Astrocyte (in vitro differentiated cells and primary cell): Measurements from ENCODE around the gene SUFU. TPM values are rescaled to one million over a fixed set of nuclear protein-coding genes. Genes with fewer than 3 reads are reported as not detected.

Experiments used
- DNase-seq: peaks from one replicate; pipeline ENCODE4 v3.0.0-alpha.2; 2010; ENCODE audit warnings: low read depth
- FAIRE-seq: peaks from 2 replicates; lab custom pipeline; 2011; peaks lifted over from hg19 to GRCh38; lab: Jason Lieb, UNC
- H2AFZ ChIP-seq: 2 replicates; pipeline ENCODE4 v1.6.0; 2012; ENCODE audit warnings: low read depth, low read length, inconsistent platforms
- H3K27ac ChIP-seq: 2 replicates; pipeline ENCODE4 v1.5.1; 2011; ENCODE audit warnings: low read depth, low read length, inconsistent platforms
- H3K27me3 ChIP-seq: 2 replicates; pipeline ENCODE4 v1.6.0; 2011; ENCODE audit warnings: low read length, inconsistent platforms; ENCODE audit not compliant: insufficient read depth
- H3K36me3 ChIP-seq: 2 replicates; pipeline ENCODE4 v1.5.1; 2011; ENCODE audit warnings: low read length, inconsistent platforms; ENCODE audit not compliant: insufficient read depth
- H3K4me1 ChIP-seq: 2 replicates; pipeline ENCODE4 v1.5.1; 2011; ENCODE audit warnings: low read length, inconsistent platforms; ENCODE audit not compliant: insufficient read depth
- H3K4me2 ChIP-seq: 2 replicates; pipeline ENCODE4 v1.6.0; 2012; ENCODE audit warnings: low read length, inconsistent platforms
- H3K4me3 ChIP-seq: 2 replicates; pipeline ENCODE4 v1.5.1; 2011; ENCODE audit warnings: low read depth, mild to moderate bottlenecking, low read length, inconsistent platforms; ENCODE audit not compliant: insufficient read depth
- H3K79me2 ChIP-seq: 2 replicates; pipeline ENCODE4 v1.6.0; 2012; ENCODE audit warnings: mild to moderate bottlenecking, low read length, inconsistent platforms; ENCODE audit not compliant: insufficient read depth
- H3K9ac ChIP-seq: 2 replicates; pipeline ENCODE4 v1.6.0; 2012; ENCODE audit warnings: mild to moderate bottlenecking, low read length, inconsistent platforms
- H3K9me3 ChIP-seq: 2 replicates; pipeline ENCODE4 v1.5.1; 2012; ENCODE audit warnings: low read depth, mild to moderate bottlenecking, low read length, inconsistent platforms; ENCODE audit not compliant: insufficient read depth
- H4K20me1 ChIP-seq: 2 replicates; pipeline ENCODE4 v1.6.0; 2012; ENCODE audit warnings: low read length, inconsistent platforms; ENCODE audit not compliant: insufficient read depth
- H3K27ac Mint-ChIP-seq: one replicate; pipeline ENCODE4 v1.8.0; 2021; ENCODE audit warnings: mild to moderate bottlenecking, mixed read lengths; ENCODE audit not compliant: unreplicated experiment
- H3K27me3 Mint-ChIP-seq: one replicate; pipeline ENCODE4 v1.8.0; 2021; ENCODE audit warnings: low read depth, mixed read lengths; ENCODE audit not compliant: unreplicated experiment
- H3K36me3 Mint-ChIP-seq: one replicate; pipeline ENCODE4 v1.8.0; 2021; ENCODE audit warnings: low read depth, mixed read lengths; ENCODE audit not compliant: unreplicated experiment
- H3K4me1 Mint-ChIP-seq: one replicate; pipeline ENCODE4 v1.8.0; 2021; ENCODE audit warnings: low read depth, mixed read lengths; ENCODE audit not compliant: unreplicated experiment
- H3K4me3 Mint-ChIP-seq: one replicate; pipeline ENCODE4 v1.8.0; 2021; ENCODE audit warnings: mild to moderate bottlenecking, moderate library complexity, mixed read lengths; ENCODE audit not compliant: unreplicated experiment
- H3K9me3 Mint-ChIP-seq: one replicate; pipeline ENCODE4 v1.8.0; 2021; ENCODE audit warnings: mild to moderate bottlenecking, mixed read lengths; ENCODE audit not compliant: unreplicated experiment
- EZH2 ChIP-seq: IDR thresholded peaks from 2 replicates; pipeline ENCODE4 v1.6.1; 2012; ENCODE audit warnings: mild to moderate bottlenecking, low read length, inconsistent platforms; ENCODE audit not compliant: insufficient read depth
- total RNA-seq: library from RNA; stranded (reverse); gene quantifications from 2 replicates; pipeline ENCODE4 v1.2.1, GENCODE V29; 2021
- TF ChIP-seq, protein P1 (sequence below): IDR thresholded peaks from 2 replicates; pipeline ENCODE4 v1.5.1; 2011; ENCODE audit warnings: low read depth, mild to moderate bottlenecking, inconsistent platforms, low read length, moderate library complexity; ENCODE audit not compliant: insufficient read depth

SUFU gene
- total RNA-seq, 1 donor from 2014 or later: 25.8 TPM

DNA sequence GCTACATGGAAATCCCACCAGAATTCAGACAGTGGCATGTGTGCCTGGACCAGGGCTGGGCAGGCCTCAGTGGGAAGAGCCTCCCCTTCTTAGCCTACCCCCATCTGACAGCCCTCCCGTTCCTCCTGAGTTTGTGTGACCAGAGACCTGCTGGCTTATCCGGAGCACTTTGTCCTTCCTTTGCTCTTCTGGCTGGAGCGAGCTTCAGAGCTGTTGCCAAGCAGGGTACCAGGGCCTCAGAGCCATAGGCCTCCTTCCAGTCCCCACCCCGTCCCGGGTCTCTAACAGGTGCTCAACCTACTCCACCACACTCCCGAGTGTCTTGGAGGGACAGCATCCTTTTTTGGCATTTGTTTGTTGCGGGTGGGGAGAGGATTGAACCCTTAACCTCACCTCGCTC, 114.0 kb downstream of the SUFU start:
- H3K27me3 ChIP-seq: no peaks in the 10 kb centered on the region
- FAIRE-seq (no peak), DNase-seq (no peak)
- peaks cover 20% of the 10 kb centered on the region for H3K4me1 Mint-ChIP-seq
- no peak overlapping the region for H3K27ac ChIP-seq
- TF ChIP-seq, protein P1, sequence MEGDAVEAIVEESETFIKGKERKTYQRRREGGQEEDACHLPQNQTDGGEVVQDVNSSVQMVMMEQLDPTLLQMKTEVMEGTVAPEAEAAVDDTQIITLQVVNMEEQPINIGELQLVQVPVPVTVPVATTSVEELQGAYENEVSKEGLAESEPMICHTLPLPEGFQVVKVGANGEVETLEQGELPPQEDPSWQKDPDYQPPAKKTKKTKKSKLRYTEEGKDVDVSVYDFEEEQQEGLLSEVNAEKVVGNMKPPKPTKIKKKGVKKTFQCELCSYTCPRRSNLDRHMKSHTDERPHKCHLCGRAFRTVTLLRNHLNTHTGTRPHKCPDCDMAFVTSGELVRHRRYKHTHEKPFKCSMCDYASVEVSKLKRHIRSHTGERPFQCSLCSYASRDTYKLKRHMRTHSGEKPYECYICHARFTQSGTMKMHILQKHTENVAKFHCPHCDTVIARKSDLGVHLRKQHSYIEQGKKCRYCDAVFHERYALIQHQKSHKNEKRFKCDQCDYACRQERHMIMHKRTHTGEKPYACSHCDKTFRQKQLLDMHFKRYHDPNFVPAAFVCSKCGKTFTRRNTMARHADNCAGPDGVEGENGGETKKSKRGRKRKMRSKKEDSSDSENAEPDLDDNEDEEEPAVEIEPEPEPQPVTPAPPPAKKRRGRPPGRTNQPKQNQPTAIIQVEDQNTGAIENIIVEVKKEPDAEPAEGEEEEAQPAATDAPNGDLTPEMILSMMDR: no peak
- TF ChIP-seq EZH2: no peak
- peaks cover 29% of the 10 kb centered on the region for H3K4me1 ChIP-seq
- no peak overlapping the region for H3K4me3 ChIP-seq
- no peaks in the 10 kb centered on the region for H4K20me1 ChIP-seq
- H3K9ac ChIP-seq: no peak overlapping the region
- no peaks in the 10 kb centered on the region for H3K9me3 Mint-ChIP-seq
- H3K27me3 Mint-ChIP-seq: no peaks in the 10 kb centered on the region
- H3K4me2 ChIP-seq: no peak overlapping the region
- no peak overlapping the region for H3K4me3 Mint-ChIP-seq
- H3K79me2 ChIP-seq: no peaks in the 10 kb centered on the region
- H3K9me3 ChIP-seq: no peaks in the 10 kb centered on the region
- H2AFZ ChIP-seq: no peak overlapping the region
- H3K36me3 ChIP-seq: peaks cover 2% of the 10 kb centered on the region
- peaks cover 19% of the 10 kb centered on the region for H3K36me3 Mint-ChIP-seq
- no peak overlapping the region for H3K27ac Mint-ChIP-seq

GRCh38 chr10:102619281-102619981, 115.7 kb downstream of the SUFU start:
- Mint-ChIP-seq H3K36me3 (peaks cover 17% of the 10 kb centered on the region), H3K9me3 (no peaks in the 10 kb centered on the region), H3K27me3 (no peaks in the 10 kb centered on the region), H3K4me3 (peak overlapping the region; percentile 54), H3K4me1 (peaks cover 26% of the 10 kb centered on the region), H3K27ac (no peak overlapping the region)
- H3K4me2 ChIP-seq: no peak overlapping the region
- H3K9me3 ChIP-seq: peaks cover 4% of the 10 kb centered on the region
- no peak overlapping the region for H3K9ac ChIP-seq
- TF ChIP-seq, protein P1: no peak
- TF ChIP-seq EZH2: no peak
- peaks cover 2% of the 10 kb centered on the region for H3K36me3 ChIP-seq
- H2AFZ ChIP-seq: no peak overlapping the region
- no peak overlapping the region for H3K4me3 ChIP-seq
- FAIRE-seq (no peak), DNase-seq (no peak)
- no peaks in the 10 kb centered on the region for H3K27me3 ChIP-seq
- no peaks in the 10 kb centered on the region for H4K20me1 ChIP-seq
- peaks cover 29% of the 10 kb centered on the region for H3K4me1 ChIP-seq
- H3K79me2 ChIP-seq: no peaks in the 10 kb centered on the region
- H3K27ac ChIP-seq: no peak overlapping the region

DNA sequence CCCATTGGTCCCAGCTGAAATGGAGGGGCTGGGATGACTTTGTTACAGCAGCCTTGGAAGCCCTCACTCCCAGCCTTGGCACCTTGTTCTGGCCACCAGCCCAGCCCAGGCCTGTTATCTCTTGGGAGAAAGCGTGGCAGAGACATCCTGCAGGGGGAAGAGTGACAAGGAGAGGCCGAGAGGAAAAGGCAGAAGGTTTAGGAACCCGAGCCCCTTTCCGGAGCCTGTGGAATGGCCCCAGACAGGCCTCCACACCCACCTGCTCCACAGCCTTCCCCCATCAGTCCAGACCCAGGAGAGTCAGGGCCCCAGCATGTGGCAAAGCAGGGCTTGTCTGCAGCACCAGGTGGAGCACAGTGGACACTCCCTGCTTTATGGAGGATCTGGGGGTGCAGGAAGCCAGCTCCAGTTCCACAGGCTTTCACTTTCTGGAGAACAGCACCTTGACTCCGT, 116.4 kb downstream of the SUFU start:
- TF ChIP-seq, protein P1: no peak
- TF ChIP-seq EZH2: no peak
- H3K27ac ChIP-seq: no peak overlapping the region

More for the DNA sequence above, 116.4 kb downstream of the SUFU start:
- no peaks in the 10 kb centered on the region for H3K79me2 ChIP-seq
- no peak overlapping the region for H3K4me3 ChIP-seq
- no peaks in the 10 kb centered on the region for H3K27me3 ChIP-seq
- Mint-ChIP-seq H3K27me3 (no peaks in the 10 kb centered on the region), H3K36me3 (peaks cover 13% of the 10 kb centered on the region), H3K9me3 (no peaks in the 10 kb centered on the region), H3K27ac (no peak overlapping the region), H3K4me3 (no peak overlapping the region), H3K4me1 (peaks cover 26% of the 10 kb centered on the region)
- H3K9me3 ChIP-seq: peaks cover 4% of the 10 kb centered on the region
- peaks cover 29% of the 10 kb centered on the region for H3K4me1 ChIP-seq
- H2AFZ ChIP-seq: no peak overlapping the region
- peak overlapping the region; percentile 31 for H3K4me2 ChIP-seq
- peaks cover 2% of the 10 kb centered on the region for H3K36me3 ChIP-seq
- no peaks in the 10 kb centered on the region for H4K20me1 ChIP-seq
- no peak overlapping the region for H3K9ac ChIP-seq
- FAIRE-seq: no peak
- no peak for DNase-seq
